Osteoblast (primary cell): ENCODE results near the gene ADGRG1. TPM values are rescaled to one million over a fixed set of nuclear protein-coding genes. Genes with fewer than 3 reads are reported as not detected.

Experiments used
- DNase-seq: peaks from one replicate; pipeline ENCODE4 v3.0.0; 2011; ENCODE audit warnings: low spot score, mixed read lengths; ENCODE audit not compliant: insufficient read length; ENCODE audit errors: missing footprints
- H2AFZ ChIP-seq: 2 replicates; pipeline ENCODE4 v1.6.0; 2011; ENCODE audit warnings: mild to moderate bottlenecking, low read length
- H3K27ac ChIP-seq: 2 replicates; pipeline ENCODE4 v1.5.1; 2011; ENCODE audit warnings: mild to moderate bottlenecking, low read depth, low read length, moderate library complexity
- H3K27me3 ChIP-seq: 2 replicates; pipeline ENCODE4 v1.6.0; 2012; ENCODE audit warnings: mild to moderate bottlenecking, control low read depth, inconsistent platforms, low read length, moderate library complexity; ENCODE audit not compliant: insufficient read depth
- H3K36me3 ChIP-seq: 2 replicates; pipeline ENCODE4 v1.5.1; 2011; ENCODE audit warnings: mild to moderate bottlenecking, low read length, control low read depth, moderate library complexity; ENCODE audit not compliant: insufficient read depth
- H3K4me1 ChIP-seq: 2 replicates; pipeline ENCODE4 v1.5.1; 2011; ENCODE audit warnings: mild to moderate bottlenecking, low read length, control low read depth, moderate library complexity; ENCODE audit not compliant: insufficient read depth
- H3K4me2 ChIP-seq: 2 replicates; pipeline ENCODE4 v1.6.0; 2011; ENCODE audit warnings: mild to moderate bottlenecking, low read length; ENCODE audit not compliant: insufficient read depth
- H3K4me3 ChIP-seq: fragments of 200-600 bp; sonication (generic); 3 replicates; pipeline ENCODE4 v1.5.1; 2012; ENCODE audit warnings: mild to moderate bottlenecking, low read length, inconsistent platforms; ENCODE audit not compliant: insufficient read depth
- H3K79me2 ChIP-seq: 2 replicates; pipeline ENCODE4 v1.6.0; 2012; ENCODE audit warnings: mild to moderate bottlenecking, low read length, control low read depth, inconsistent platforms; ENCODE audit not compliant: insufficient read depth
- H3K9me3 ChIP-seq: 2 replicates; pipeline ENCODE4 v1.5.1; 2011; ENCODE audit warnings: low read depth, low read length, control low read depth
- H4K20me1 ChIP-seq: 2 replicates; pipeline ENCODE4 v1.6.0; 2012; ENCODE audit warnings: mild to moderate bottlenecking, low read length, control low read depth; ENCODE audit not compliant: insufficient read depth
- total RNA-seq: library from RNA; depleted of rRNA; stranded (reverse); fragments of >200 nt; gene quantifications from 2 replicates; pipeline ENCODE4 v1.2.3, GENCODE V29; 2012
- TF ChIP-seq, protein P1 (sequence below): IDR thresholded peaks from 2 replicates; pipeline ENCODE4 v1.5.1; 2011; ENCODE audit warnings: mild to moderate bottlenecking, low read depth, low read length, moderate library complexity; ENCODE audit errors: extremely low read depth

The ADGRG1 gene
- total RNA-seq, 1 donor: 0.72 TPM

DNA sequence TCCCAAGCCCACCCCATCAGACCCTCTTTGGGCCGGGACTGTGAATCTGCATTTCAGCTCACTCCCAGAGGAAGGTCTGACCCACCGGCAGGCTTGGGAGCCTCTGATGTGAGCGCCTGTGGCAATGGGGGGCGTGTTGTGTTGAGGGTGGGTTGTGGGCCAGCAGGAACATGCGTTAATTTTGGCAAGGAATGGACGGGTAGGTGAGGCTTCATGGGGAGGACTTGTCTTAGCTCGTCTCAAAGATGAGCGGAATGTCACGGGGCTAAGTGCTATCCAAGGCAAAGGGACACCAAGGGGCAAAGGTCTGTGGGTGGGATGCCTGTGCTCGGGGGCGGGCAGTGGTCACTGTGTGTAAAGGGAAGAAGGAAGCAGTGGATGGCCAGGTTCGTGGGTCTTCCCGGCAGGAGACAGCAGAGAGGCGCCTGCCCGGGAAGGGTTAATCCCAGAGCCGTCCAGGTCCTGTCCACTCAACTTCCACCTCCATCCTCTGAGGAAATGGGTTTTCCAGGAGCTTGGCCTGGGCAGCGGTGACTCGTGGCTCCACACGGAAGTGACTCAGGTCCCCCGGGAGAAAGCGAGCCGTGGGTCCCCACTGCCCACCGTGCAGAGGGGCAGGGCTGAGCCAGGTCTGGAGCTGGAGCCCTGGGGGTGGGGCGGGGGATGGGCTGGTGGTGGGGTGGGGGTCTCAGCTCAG is 17.4 kb downstream of the ADGRG1 start:
- Histone ChIP-seq H3K27me3 (no peaks in the 10 kb centered on the region), H3K36me3 (no peaks in the 10 kb centered on the region), H3K4me3 (no peak overlapping the region), H2AFZ (no peak overlapping the region), H4K20me1 (no peaks in the 10 kb centered on the region), H3K27ac (no peak overlapping the region), H3K4me1 (peaks cover 34% of the 10 kb centered on the region), H3K4me2 (peak overlapping the region; percentile 40), H3K9me3 (no peaks in the 10 kb centered on the region), H3K79me2 (no peaks in the 10 kb centered on the region)
- TF ChIP-seq, protein P1, sequence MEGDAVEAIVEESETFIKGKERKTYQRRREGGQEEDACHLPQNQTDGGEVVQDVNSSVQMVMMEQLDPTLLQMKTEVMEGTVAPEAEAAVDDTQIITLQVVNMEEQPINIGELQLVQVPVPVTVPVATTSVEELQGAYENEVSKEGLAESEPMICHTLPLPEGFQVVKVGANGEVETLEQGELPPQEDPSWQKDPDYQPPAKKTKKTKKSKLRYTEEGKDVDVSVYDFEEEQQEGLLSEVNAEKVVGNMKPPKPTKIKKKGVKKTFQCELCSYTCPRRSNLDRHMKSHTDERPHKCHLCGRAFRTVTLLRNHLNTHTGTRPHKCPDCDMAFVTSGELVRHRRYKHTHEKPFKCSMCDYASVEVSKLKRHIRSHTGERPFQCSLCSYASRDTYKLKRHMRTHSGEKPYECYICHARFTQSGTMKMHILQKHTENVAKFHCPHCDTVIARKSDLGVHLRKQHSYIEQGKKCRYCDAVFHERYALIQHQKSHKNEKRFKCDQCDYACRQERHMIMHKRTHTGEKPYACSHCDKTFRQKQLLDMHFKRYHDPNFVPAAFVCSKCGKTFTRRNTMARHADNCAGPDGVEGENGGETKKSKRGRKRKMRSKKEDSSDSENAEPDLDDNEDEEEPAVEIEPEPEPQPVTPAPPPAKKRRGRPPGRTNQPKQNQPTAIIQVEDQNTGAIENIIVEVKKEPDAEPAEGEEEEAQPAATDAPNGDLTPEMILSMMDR: no peak
- peak; percentile 98 for DNase-seq

DNA sequence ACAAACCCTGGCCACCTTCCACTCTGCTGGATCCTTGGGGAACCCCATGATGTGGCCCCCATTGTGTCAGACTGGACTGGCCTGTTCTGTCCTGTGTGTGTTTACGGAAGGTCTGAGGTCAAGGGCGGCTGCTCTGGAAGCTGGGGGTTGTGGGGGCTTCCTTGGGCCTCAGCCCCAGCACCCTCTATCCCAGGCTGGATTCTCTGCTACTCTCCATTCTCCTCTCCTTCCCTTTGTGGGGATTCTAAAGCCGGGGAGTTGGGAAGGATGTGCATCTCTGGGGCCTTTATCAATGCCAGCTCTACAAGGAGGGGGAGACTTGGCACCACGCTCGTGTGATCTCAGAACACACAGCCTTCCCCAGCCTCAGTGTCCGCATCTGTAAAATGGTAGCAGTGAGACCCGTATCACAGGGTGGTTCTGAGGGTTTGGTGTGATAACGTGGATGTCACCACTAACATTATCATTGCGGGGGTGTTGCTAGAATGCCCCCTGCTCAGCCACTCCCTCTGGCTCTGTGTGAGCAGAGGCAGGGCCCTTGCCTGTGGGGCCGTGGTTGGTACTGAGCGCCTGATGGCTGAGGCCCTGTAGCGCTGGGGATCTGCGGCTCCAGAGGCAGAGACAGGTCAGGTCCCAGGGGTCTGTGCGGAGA is 18.1 kb downstream of the ADGRG1 start:
- Histone ChIP-seq H3K79me2 (no peaks in the 10 kb centered on the region), H3K4me1 (peaks cover 34% of the 10 kb centered on the region), H3K36me3 (no peaks in the 10 kb centered on the region), H2AFZ (no peak overlapping the region), H3K27ac (no peak overlapping the region), H3K4me2 (no peak overlapping the region), H3K27me3 (no peaks in the 10 kb centered on the region), H4K20me1 (no peaks in the 10 kb centered on the region), H3K9me3 (no peaks in the 10 kb centered on the region), H3K4me3 (no peak overlapping the region)
- TF ChIP-seq, protein P1: no peak
- DNase-seq: no peak

DNA sequence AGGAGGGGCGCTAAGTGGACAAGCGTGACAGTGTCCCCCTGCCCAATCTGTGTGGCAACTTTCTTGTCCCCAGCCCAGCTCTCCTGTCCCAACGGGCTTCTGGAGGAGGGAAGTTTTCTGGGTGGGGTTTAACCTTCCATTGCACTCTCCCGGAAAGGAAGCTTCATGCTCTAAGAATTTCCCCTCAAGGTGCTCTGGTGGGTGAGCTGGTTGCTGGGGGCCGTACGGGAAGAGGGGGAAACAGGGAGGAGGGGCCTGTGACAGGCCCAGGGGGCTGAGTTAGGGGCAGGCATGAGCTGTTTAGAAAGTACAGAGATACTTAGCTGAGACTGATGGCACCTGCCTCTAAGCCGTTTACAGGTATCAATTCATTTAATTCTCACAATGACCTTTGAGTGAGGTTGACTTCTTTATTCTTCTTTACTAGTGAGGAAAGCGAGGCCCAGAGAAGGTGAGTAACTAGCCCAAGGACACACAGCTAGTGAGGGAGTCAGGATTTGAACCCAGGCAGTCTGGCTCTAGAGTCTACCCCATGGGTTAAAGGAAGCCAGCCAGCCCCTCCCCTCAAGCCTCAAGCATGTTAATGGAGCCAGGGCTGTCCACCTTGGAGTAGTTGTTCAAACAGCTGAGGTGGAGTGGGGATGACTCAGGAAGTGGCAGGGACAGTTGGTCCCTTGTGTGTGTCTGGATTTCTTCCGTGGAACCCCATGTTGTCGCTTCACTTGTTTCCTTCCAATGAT is 18.9 kb downstream of the ADGRG1 start:
- H3K4me1 ChIP-seq: peaks cover 34% of the 10 kb centered on the region
- H3K36me3 ChIP-seq: no peaks in the 10 kb centered on the region
- no peak overlapping the region for H3K27ac ChIP-seq
- no peaks in the 10 kb centered on the region for H3K79me2 ChIP-seq
- DNase-seq: no peak
- no peak overlapping the region for H3K4me2 ChIP-seq
- H3K4me3 ChIP-seq: no peak overlapping the region
- TF ChIP-seq, protein P1: no peak
- no peaks in the 10 kb centered on the region for H4K20me1 ChIP-seq
- no peak overlapping the region for H2AFZ ChIP-seq
- H3K27me3 ChIP-seq: no peaks in the 10 kb centered on the region
- no peaks in the 10 kb centered on the region for H3K9me3 ChIP-seq

DNA sequence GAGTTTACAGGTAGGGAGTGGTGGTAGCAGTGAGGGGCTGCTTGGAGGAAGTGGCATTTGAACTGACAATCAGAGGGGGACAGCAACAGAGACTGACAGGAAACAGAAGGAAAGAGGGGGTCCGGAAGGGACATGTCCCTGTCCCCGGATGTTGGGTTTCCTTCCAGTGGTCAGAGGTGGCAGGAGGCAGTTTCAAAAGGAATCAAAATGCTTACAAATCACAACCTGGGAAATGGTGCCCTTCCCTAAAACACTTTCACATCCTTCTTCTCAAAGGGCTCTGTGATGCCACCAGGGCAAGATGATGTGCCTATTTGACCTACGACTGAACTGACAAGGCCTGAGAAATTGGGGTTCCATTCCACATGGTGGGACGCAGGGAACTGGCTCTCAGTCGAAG is 19.7 kb downstream of the ADGRG1 start:
- TF ChIP-seq, protein P1: no peak
- no peak overlapping the region for H3K4me2 ChIP-seq
- H3K27me3 ChIP-seq: no peaks in the 10 kb centered on the region

More for the DNA sequence above, 19.7 kb downstream of the ADGRG1 start:
- no peaks in the 10 kb centered on the region for H3K79me2 ChIP-seq
- peaks cover 28% of the 10 kb centered on the region for H3K4me1 ChIP-seq
- no peak overlapping the region for H3K27ac ChIP-seq
- H4K20me1 ChIP-seq: no peaks in the 10 kb centered on the region
- DNase-seq: no peak
- H2AFZ ChIP-seq: no peak overlapping the region
- no peaks in the 10 kb centered on the region for H3K36me3 ChIP-seq
- H3K9me3 ChIP-seq: no peaks in the 10 kb centered on the region
- H3K4me3 ChIP-seq: no peak overlapping the region
